GM20000 (cell line): ENCODE data around the gene LCNL1.

Source experiments
- DNase-seq: peaks from one replicate; pipeline ENCODE4 v3.0.0; 2012; ENCODE audit warnings: low spot score
- TF ChIP-seq, protein P1 (sequence below): IDR thresholded peaks from 2 replicates; pipeline ENCODE4 v1.5.1; 2012; ENCODE audit warnings: mild to moderate bottlenecking, control low read depth; ENCODE audit errors: extremely low read depth, missing control alignments

Gene LCNL1

DNA sequence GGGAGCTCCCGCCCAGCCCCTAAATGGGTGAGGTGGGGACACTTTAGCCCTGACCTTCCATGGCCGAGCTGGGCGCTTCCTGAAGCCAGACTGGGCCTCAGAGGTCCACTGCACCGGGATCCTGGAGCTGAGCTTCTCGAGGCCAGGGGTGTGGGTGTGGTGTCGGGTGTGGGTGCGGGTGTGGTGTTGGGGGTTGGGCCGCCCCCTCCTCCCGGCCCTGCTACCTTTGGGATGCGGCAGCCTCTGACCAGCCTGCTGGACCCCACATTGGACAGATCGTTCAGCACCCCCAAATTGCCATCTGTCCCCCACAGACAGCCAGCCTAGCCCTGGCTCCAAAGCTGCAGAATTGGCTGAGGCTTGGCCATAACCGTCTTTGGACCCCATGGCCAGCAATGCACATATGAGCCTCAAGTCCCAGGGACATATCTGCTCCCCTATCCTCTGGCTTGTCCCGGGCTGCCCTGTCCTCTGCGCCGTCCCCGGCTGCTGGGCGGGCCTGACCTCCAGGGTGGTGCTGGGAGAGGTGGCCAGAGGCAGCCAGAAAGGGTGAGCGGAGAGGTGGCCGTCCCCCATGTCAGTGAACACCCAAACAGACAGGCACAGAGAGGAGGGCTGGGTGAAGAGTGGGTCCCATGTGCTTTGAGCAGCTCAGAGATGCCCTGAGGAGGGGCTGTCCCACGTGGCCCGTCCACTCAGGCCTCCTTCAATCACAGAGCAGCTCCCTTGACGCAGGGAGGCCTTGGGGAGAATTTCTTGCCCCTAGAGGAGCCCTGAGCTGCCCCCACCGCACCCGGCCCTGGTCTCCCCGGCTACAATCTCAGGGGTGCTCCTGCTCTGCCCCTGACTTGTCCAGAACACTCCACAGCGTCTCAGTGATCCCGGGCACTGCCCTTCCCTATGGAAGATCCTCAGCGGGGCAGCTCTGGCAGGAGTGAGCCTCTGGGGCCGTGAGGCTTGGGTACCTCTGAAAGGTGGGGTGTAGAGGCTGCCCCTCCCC lies 8.9 kb upstream of the LCNL1 start:
- no peak for DNase-seq
- TF ChIP-seq, protein P1, sequence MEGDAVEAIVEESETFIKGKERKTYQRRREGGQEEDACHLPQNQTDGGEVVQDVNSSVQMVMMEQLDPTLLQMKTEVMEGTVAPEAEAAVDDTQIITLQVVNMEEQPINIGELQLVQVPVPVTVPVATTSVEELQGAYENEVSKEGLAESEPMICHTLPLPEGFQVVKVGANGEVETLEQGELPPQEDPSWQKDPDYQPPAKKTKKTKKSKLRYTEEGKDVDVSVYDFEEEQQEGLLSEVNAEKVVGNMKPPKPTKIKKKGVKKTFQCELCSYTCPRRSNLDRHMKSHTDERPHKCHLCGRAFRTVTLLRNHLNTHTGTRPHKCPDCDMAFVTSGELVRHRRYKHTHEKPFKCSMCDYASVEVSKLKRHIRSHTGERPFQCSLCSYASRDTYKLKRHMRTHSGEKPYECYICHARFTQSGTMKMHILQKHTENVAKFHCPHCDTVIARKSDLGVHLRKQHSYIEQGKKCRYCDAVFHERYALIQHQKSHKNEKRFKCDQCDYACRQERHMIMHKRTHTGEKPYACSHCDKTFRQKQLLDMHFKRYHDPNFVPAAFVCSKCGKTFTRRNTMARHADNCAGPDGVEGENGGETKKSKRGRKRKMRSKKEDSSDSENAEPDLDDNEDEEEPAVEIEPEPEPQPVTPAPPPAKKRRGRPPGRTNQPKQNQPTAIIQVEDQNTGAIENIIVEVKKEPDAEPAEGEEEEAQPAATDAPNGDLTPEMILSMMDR = no peak

DNA sequence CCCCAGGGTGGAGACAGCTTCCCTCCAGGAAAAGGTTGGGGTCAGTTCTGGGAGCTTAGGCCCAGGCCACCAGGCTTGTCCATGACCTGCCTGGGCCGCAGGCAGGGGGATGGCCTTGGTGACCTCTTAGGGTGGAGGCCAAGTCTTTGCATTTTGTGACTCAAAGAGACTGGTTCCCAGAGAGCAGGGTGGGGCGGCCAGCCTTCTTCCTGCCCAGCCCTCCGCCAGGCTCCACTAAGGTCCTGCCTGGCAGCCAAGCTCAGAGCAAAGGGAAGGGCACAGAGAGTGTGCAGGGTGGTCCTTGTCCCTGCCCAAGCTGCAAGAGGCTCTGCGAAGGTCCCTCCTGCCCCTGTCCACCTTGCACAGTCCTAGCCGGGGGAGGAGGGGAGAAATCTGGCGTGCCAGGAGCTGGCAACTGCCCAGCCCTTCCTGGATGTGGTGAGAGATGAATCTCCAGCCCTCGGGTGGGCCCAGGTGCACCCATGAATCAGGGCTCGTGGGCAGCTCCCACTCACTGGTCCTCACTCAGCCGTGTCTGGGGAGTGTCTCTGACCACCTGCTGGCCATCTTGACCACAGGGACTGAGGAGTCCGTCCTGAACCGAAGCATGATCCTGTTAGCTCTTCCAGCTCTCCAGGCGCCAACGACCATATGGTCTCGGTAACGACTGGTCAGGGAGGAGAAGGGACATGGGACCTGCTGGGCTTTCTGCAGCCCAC lies 7.8 kb upstream of the LCNL1 start:
- no peak for DNase-seq
- TF ChIP-seq, protein P1 = no peak

DNA sequence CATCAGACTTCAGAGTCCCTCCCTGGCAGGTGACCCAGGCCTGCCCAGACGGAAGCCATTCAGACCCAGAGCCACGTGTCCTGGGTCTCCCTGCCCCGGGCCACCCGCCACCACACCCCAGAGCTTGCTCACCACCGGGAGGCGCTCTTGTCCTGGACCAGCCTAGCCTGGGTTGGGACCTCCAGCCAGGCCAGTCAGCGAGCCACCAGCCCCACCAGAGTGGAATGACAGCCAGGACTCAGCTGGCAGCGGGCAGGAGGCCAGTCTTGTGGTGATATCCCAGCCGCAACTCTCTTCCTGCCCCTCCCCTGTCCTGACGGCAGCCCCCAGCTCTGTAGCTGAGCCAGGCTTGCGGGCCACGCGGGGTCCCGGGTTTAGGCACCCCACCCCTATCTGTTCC lies 7.1 kb upstream of the LCNL1 start:
- TF ChIP-seq, protein P1 = peak; percentile 5
- no peak for DNase-seq

DNA sequence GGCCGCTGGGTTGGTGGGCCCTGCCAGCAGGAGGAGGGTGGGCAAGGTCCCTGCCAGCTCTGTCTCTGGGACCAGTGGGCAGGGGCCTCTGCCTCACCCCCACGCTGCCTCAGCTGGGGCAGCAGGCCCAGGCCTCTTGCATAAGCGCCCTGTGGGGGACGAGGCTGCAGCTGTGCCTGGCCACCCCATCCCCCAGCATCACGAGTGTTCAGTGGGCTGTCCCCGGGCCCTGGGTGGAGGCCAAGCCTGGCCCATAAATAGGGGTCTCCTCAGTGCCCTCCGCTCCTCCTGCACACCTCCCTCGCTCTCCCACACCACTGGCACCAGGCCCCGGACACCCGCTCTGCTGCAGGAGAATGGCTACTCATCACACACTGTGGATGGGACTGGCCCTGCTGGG lies 5.6 kb upstream of the LCNL1 start, which contains the start of gene PTGDS:
Gene PTGDS, plus strand, starts transcription at position 282 of the 400 bp plus-strand sequence. Its CDS starts 75 bp downstream, at position 357.
- no peak for DNase-seq
- TF ChIP-seq, protein P1 = no peak

DNA sequence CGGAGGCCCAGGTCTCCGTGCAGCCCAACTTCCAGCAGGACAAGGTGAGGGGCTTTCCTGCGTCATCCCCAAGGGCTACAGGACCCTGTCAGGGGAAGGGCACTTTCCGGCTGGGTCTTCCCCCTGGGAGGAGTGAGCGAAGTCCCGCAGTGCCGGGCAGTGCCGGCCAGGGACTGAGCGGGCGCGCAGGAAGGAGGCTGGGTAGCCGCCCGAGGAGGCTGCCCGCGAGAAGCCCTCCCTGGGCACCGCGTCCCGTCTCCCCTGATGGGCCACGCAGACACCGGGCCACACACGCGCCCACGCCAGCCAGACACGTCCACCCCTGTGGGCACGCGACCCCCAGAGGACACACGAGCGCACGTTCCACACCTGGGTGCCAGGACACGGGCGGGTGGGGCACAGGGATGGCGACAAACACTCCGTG lies 5.1 kb upstream of the LCNL1 start:
- TF ChIP-seq, protein P1 = no peak
- no peak for DNase-seq

DNA sequence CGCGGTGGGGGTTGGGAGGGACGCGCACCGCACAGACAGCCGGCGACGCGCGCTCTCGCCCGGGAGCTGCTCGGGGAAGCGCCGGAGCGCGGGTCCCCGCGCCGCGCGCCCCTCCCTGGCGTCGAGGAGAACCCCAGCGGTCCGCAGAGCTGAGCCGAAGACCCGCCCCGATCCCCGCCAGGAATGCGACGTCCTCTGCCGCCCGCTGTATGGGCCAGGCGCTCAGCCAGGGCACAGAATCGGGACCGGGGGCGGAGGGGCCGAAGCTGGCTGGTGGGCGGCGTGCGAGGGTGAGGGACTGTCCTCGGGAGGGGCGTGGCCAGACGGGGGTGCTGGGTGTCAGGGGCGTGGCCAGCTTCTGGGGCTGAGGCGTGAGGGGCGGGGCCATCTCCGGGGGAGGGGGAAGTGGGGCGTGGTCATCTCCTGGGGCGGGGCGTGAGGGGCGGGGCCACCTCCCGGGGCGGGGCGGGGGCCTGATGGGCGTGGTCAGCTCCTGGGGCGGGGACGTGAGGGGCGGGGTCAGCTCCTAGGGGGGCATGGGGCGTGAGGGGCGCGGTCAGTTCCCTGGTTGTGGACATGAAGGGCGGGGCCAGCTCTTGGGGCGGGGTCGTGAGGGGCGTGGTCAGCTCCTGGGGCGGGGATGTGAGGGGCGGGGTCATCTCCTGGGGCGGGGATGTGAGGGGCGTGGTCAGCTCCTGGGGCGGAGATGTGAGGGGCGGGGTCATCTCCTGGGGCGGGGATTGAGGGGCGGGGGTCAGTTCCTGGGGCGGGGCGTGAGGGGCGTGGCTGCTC lies 4.5 kb upstream of the LCNL1 start:
- DNase-seq = peak; percentile 88
- TF ChIP-seq, protein P1 = no peak
